ENCODE data around the gene DCUN1D1. TPM values are rescaled to one million over a fixed set of nuclear protein-coding genes. Genes with fewer than 3 reads are reported as not detected.
A peak's percentile ranks its signal among the peaks of the same experiment; 100 is the strongest.

Gene DCUN1D1
- total RNA-seq: 10 to 100 TPM; 33.6 to 52.8 (median 35.0) TPM

GRCh38 chr3:182980204-182981037 is at the start of gene DCUN1D1:
DCUN1D1 (minus strand) TSS chr3:182980538; CDS start chr3:182980489, 49 bp downstream.
- H3K4me1 ChIP-seq: peaks cover 10 to 15% of the 10 kb centered on the region in 2 donors
- no peaks in the 10 kb centered on the region for H3K27me3 ChIP-seq
- no peaks in the 10 kb centered on the region for H3K9me3 ChIP-seq
- peak within 1 kb of the TSS; percentile 69 to 89 (median 87) for H3K27ac ChIP-seq
- intact Hi-C loops (cut with DNase I): no loop called here
- 0% methylated on average over 2 to 15 of the region's 106 CpGs for WGBS, 2 donors
- peak; percentile 89 to 93 for DNase-seq
- H3K4me3 ChIP-seq (replicated peaks in 1 of 3): peak within 1 kb of the TSS in 2 of 3 donors; percentile 52 to 91
- H3K36me3 ChIP-seq: no peaks in the 10 kb centered on the region
- peak; percentile 34 to 90 for TF ChIP-seq POLR2A (IDR thresholded peaks at IDR 0.05)
- TF ChIP-seq, protein P1, sequence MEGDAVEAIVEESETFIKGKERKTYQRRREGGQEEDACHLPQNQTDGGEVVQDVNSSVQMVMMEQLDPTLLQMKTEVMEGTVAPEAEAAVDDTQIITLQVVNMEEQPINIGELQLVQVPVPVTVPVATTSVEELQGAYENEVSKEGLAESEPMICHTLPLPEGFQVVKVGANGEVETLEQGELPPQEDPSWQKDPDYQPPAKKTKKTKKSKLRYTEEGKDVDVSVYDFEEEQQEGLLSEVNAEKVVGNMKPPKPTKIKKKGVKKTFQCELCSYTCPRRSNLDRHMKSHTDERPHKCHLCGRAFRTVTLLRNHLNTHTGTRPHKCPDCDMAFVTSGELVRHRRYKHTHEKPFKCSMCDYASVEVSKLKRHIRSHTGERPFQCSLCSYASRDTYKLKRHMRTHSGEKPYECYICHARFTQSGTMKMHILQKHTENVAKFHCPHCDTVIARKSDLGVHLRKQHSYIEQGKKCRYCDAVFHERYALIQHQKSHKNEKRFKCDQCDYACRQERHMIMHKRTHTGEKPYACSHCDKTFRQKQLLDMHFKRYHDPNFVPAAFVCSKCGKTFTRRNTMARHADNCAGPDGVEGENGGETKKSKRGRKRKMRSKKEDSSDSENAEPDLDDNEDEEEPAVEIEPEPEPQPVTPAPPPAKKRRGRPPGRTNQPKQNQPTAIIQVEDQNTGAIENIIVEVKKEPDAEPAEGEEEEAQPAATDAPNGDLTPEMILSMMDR (IDR thresholded peaks at IDR 0.05): no peak

DNA sequence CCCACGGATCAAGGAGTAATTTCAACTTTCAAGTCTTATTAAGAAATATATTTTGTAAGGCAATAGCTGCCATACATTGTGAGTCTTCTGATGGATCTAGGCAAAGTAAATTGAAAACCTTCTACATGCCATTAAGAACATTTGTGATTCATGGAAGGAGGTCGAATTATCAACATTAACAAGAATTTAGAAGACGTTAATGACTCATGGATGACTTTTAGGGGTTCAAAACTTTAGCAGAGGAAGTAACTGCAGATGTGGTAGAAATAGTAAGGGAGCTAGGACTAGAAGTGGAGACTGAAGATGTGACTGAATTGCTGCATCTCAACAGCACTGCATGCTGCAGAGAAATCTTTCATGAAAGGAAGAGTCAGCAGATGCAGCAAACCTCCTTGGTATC is 48.1 kb upstream of the DCUN1D1 start:
- Histone ChIP-seq H3K27me3 (no peaks in the 10 kb centered on the region), H3K27ac (no peak overlapping the region), H3K36me3 (peaks cover 5 to 21% of the 10 kb centered on the region in 2 donors), H3K4me3 (replicated peaks in 1 of 3) (no peak overlapping the region), H3K4me1 (no peaks in the 10 kb centered on the region), H3K9me3 (no peaks in the 10 kb centered on the region)
- WGBS, 2 donors: 81 to 99% methylated on average over 3 of the region's 3 CpGs
- intact Hi-C loops (cut with DNase I): no loop called here
- DNase-seq: no peak
- TF ChIP-seq POLR2A (IDR thresholded peaks at IDR 0.05): no peak
- TF ChIP-seq, protein P1 (IDR thresholded peaks at IDR 0.05): no peak

DNA sequence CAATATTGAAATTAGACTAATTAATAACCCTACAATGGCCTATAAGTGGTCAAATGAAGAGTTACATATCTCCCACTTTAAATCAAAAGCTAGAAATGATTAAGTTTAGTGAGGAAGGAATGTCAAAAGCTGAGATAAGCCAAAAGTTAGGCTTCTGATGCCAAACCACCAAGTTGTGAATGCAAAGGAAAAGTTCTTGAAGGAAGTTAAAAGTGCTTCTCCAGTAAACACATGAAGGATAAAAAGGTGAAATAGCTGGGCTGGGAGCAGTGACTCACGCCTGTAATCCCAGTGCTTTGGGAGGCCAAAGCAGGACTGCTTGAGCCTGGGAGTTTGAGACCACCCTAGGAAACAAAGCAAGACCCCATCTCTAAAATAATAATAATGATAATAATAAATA is 46.9 kb upstream of the DCUN1D1 start:
- no peaks in the 10 kb centered on the region for H3K27me3 ChIP-seq
- WGBS, 2 donors: 98 to 100% methylated on average over 1 of the region's 1 CpG
- no peak for DNase-seq
- intact Hi-C loops (cut with DNase I): no loop called here
- H3K4me1 ChIP-seq: no peaks in the 10 kb centered on the region
- H3K27ac ChIP-seq: no peak overlapping the region
- no peak overlapping the region for H3K4me3 ChIP-seq (replicated peaks in 1 of 3)
- no peaks in the 10 kb centered on the region for H3K9me3 ChIP-seq
- H3K36me3 ChIP-seq: peaks cover 3 to 23% of the 10 kb centered on the region in 2 donors
- TF ChIP-seq, protein P1 (IDR thresholded peaks at IDR 0.05): no peak
- no peak for TF ChIP-seq POLR2A (IDR thresholded peaks at IDR 0.05)

DNA sequence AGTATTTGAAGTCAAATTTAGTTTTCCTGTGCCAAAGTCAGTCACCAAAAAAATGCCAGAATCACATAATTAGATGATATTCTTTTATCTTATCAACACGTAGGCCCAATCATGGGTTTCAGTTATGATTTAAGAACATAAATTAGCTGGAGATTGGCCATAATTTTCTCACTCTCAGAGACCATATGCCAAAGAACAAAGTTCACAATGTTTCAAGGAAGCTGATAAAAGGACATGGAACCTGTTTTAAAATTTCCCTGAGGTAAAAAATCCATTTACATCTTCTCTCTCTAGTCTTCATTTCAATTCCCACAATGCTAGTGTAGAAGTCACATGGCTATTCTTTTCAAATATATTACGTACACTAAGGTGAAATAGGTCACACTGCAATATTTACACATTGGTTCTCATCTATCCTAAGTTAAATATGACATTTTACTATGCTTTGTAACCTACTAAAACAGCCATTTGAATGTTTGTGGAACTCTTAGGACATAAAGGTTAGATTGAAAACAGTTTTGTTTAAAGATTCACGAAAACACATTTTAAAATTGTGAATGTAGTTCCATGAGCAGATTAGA is 42.7 kb upstream of the DCUN1D1 start:
- intact Hi-C loops (cut with DNase I): no loop called here

More for the DNA sequence above, 42.7 kb upstream of the DCUN1D1 start:
- H3K4me1 ChIP-seq: no peaks in the 10 kb centered on the region
- TF ChIP-seq, protein P1 (IDR thresholded peaks at IDR 0.05): no peak
- TF ChIP-seq POLR2A (IDR thresholded peaks at IDR 0.05): no peak
- no peak overlapping the region for H3K27ac ChIP-seq
- H3K9me3 ChIP-seq: no peaks in the 10 kb centered on the region
- no peaks in the 10 kb centered on the region for H3K27me3 ChIP-seq
- peaks cover 30 to 37% of the 10 kb centered on the region in 2 donors for H3K36me3 ChIP-seq
- WGBS, 2 donors: 95 to 98% methylated on average over 3 of the region's 3 CpGs
- H3K4me3 ChIP-seq (replicated peaks in 1 of 3): no peak overlapping the region
- no peak for DNase-seq

Measured in thyroid gland (tissue), 4 donors.